Left lung (tissue), 10 donors: ENCODE results near the gene HORMAD1. TPM values are rescaled to one million over a fixed set of nuclear protein-coding genes. Genes with fewer than 3 reads are reported as not detected.
"Not testable (repeated sequence)": the region's sequence is repeated elsewhere in the genome, so short reads cannot be mapped to it uniquely, and the experiment has no call there.

Experiments used
- ATAC-seq: fragments of 200-7000 bp; cut with Tn5 transposase; one replicate; pipeline ENCODE4 v1.9.1; 2020; ENCODE audit warnings: moderate library complexity
- DNase-seq, 4 donors: peaks; one replicate each; pipeline ENCODE4 v3.0.0-alpha.2; 2013 to 2020
- H3K27ac ChIP-seq, 2 donors: fragments of 200-600 bp; sonication (generic) in 1 of 2; one replicate each; pipeline versions ENCODE4 v1.5.0 to v1.8.0; 2020 to 2021
- H3K27me3 ChIP-seq, 2 donors: fragments of 200-600 bp; sonication (generic) in 1 of 2; one replicate each; pipeline versions ENCODE4 v1.5.0 to v1.8.0; 2020 to 2021
- H3K36me3 ChIP-seq, 2 donors: fragments of 200-600 bp; sonication (generic) in 1 of 2; one replicate each; pipeline versions ENCODE4 v1.5.0 to v1.8.0; 2020 to 2021
- H3K4me1 ChIP-seq, 2 donors: fragments of 200-600 bp; one replicate each; pipeline ENCODE4 v1.8.0; 2021
- H3K4me3 ChIP-seq, 2 donors: fragments of 200-600 bp; sonication (generic) in 1 of 2; one replicate each; pipeline versions ENCODE4 v1.5.0 to v1.8.0; 2020 to 2021; ENCODE audit warnings: mild to moderate bottlenecking in 1 of 2
- H3K9me3 ChIP-seq, 2 donors: fragments of 200-600 bp; sonication (generic) in 1 of 2; one replicate each; pipeline versions ENCODE4 v1.5.0 to v1.8.0; 2020 to 2021
- intact Hi-C, 2 donors: fragments of 100-400 bp; cut with DNase I; formaldehyde crosslinking; loops; one replicate each; pipeline versions ENCODE4 v1.11.2 to v1.14.2; 2022
- polyA plus RNA-seq, 6 donors: library from polyadenylated mRNA; unstranded; fragments of 120-200 nt; gene quantifications; one replicate each; pipeline ENCODE4 v1.2.1, GENCODE V29; 2013; ENCODE audit not compliant: insufficient read length in 6 of 6
- total RNA-seq, 2 donors: library from RNA; stranded (reverse); fragmentation: NEBNext Ultra II Directional; extraction: Animal tissue kit (Norgen Biotek cat#: 25700); gene quantifications; one replicate each; pipeline ENCODE4 v1.2.1, GENCODE V29; 2021
- TF ChIP-seq, protein P1 (sequence below), 2 donors: fragments of 200-600 bp; sonication (generic) in 1 of 2; IDR thresholded peaks; one replicate each; pipeline versions ENCODE4 v1.5.0 to v1.8.0; 2021; ENCODE audit warnings: antibody characterized with exemption in 2 of 2
- donor health status: DM: no; HTN: yes; CAD: no.
- donor health status: DM: no; HTN: no; CAD: no.

The HORMAD1 gene
- total and polyA plus RNA-seq, 8 donors: 0.15 to 2.5 (median 0.38) TPM; not detected in 3

GRCh38 chr1:150718225-150718891 lies 2.3 kb downstream of the HORMAD1 start:
- ATAC-seq (no peak), DNase-seq (no peak)
- no peaks in the 10 kb centered on the region for H3K9me3 ChIP-seq
- no peaks in the 10 kb centered on the region for H3K4me1 ChIP-seq
- no peaks in the 10 kb centered on the region for H3K36me3 ChIP-seq
- TF ChIP-seq, protein P1, sequence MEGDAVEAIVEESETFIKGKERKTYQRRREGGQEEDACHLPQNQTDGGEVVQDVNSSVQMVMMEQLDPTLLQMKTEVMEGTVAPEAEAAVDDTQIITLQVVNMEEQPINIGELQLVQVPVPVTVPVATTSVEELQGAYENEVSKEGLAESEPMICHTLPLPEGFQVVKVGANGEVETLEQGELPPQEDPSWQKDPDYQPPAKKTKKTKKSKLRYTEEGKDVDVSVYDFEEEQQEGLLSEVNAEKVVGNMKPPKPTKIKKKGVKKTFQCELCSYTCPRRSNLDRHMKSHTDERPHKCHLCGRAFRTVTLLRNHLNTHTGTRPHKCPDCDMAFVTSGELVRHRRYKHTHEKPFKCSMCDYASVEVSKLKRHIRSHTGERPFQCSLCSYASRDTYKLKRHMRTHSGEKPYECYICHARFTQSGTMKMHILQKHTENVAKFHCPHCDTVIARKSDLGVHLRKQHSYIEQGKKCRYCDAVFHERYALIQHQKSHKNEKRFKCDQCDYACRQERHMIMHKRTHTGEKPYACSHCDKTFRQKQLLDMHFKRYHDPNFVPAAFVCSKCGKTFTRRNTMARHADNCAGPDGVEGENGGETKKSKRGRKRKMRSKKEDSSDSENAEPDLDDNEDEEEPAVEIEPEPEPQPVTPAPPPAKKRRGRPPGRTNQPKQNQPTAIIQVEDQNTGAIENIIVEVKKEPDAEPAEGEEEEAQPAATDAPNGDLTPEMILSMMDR (IDR thresholded peaks at IDR 0.05): no peak
- H3K4me3 ChIP-seq: no peak overlapping the region
- no peak overlapping the region for H3K27ac ChIP-seq
- intact Hi-C loops: no loop called here
- H3K27me3 ChIP-seq: no peaks in the 10 kb centered on the region

GRCh38 chr1:150709031-150709430 lies 11.7 kb downstream of the HORMAD1 start:
- intact Hi-C loops, H3K36me3 ChIP-seq, DNase-seq, H3K27me3 ChIP-seq, H3K27ac ChIP-seq, H3K4me1 ChIP-seq, H3K9me3 ChIP-seq, ATAC-seq, H3K4me3 ChIP-seq: not testable (repeated sequence)

- no peak overlapping the region for H3K4me3 ChIP-seq
- no peaks in the 10 kb centered on the region for H3K4me1 ChIP-seq
- H3K27ac ChIP-seq: no peak overlapping the region
- H3K36me3 ChIP-seq: no peaks in the 10 kb centered on the region
- no peak for ATAC-seq
- DNase-seq: no peak
- no peaks in the 10 kb centered on the region for H3K9me3 ChIP-seq
- no peaks in the 10 kb centered on the region for H3K27me3 ChIP-seq
- intact Hi-C loops: no loop called here
- TF ChIP-seq, protein P1 (IDR thresholded peaks at IDR 0.05): no peak
Observed at GRCh38 chr1:150708595-150708994, 12.1 kb downstream of the HORMAD1 start.

- H3K27ac ChIP-seq: no peak overlapping the region
- ATAC-seq: peak; percentile 72
- DNase-seq: no peak
- intact Hi-C loops: no loop called here
- H3K27me3 ChIP-seq: no peaks in the 10 kb centered on the region
- no peak overlapping the region for H3K4me3 ChIP-seq
- no peaks in the 10 kb centered on the region for H3K4me1 ChIP-seq
- H3K36me3 ChIP-seq: no peaks in the 10 kb centered on the region
- no peaks in the 10 kb centered on the region for H3K9me3 ChIP-seq
- TF ChIP-seq, protein P1 (IDR thresholded peaks at IDR 0.05): no peak
Observed at GRCh38 chr1:150706091-150706490, 14.6 kb downstream of the HORMAD1 start.

GRCh38 chr1:150703427-150703826 lies 17.3 kb downstream of the HORMAD1 start:
- intact Hi-C loops: no loop called here
- ATAC-seq: no peak
- Histone ChIP-seq H3K36me3 (no peaks in the 10 kb centered on the region), H3K9me3 (no peaks in the 10 kb centered on the region), H3K4me3 (no peak overlapping the region), H3K27me3 (no peaks in the 10 kb centered on the region), H3K4me1 (no peaks in the 10 kb centered on the region), H3K27ac (no peak overlapping the region)
- TF ChIP-seq, protein P1 (IDR thresholded peaks at IDR 0.05): no peak
- no peak for DNase-seq
